Measurements from ENCODE around the gene FCSK. TPM values are rescaled to one million over a fixed set of nuclear protein-coding genes. Genes with fewer than 3 reads are reported as not detected.

The FCSK gene
- total and polyA plus RNA-seq, 2 of the 13 experiments (the other 11 are each of a cell fraction or from before 2014, with no cell fraction given) = 9.1 to 19.2 TPM

GRCh38 chr16:70430667-70431536 is 23.5 kb upstream of the FCSK start (continued):
- TF ChIP-seq BCLAF1 (IDR thresholded peaks at IDR 0.05) (no peak), ZNF816 (CRISPR knock-in tag; IDR thresholded peaks at IDR 0.05; ENCODE audit: borderline replicate concordance) (no peak), SSRP1 (CRISPR knock-in tag; IDR thresholded peaks at IDR 0.05) (no peak), ZNF501 (CRISPR knock-in tag; IDR thresholded peaks at IDR 0.05) (peak; percentile 71), BHLHE40 (IDR thresholded peaks at IDR 0.05; ENCODE audit: low read length) (no peak), FOSL1 (CRISPR knock-in tag; IDR thresholded peaks at IDR 0.05; ENCODE audit: borderline replicate concordance) (no peak), ZBTB42 (CRISPR knock-in tag; IDR thresholded peaks at IDR 0.05) (no peak), ZEB1 (IDR thresholded peaks at IDR 0.05; ENCODE audit: insufficient replicate concordance, low read depth) (no peak), HNF1B (CRISPR knock-in tag; IDR thresholded peaks at IDR 0.05) (0 out of 2 replicates have a peak, but pooled peaks have one; percentile 43), ZNF33B (CRISPR knock-in tag; IDR thresholded peaks at IDR 0.05) (no peak), ZBTB25 (CRISPR knock-in tag; IDR thresholded peaks at IDR 0.05) (no peak), HMG20A (CRISPR knock-in tag; IDR thresholded peaks at IDR 0.05; ENCODE audit: borderline replicate concordance) (no peak), ELF3 (CRISPR knock-in tag; IDR thresholded peaks at IDR 0.05) (no peak), ZMYM4 (CRISPR knock-in tag; IDR thresholded peaks at IDR 0.05) (no peak), RFX3 (CRISPR knock-in tag; IDR thresholded peaks at IDR 0.05) (no peak), PATZ1 (CRISPR knock-in tag; IDR thresholded peaks at IDR 0.05) (peak; percentile 74), TAF1 (CRISPR knock-in tag; IDR thresholded peaks at IDR 0.05) (no peak), HDAC6 (IDR thresholded peaks at IDR 0.05; ENCODE audit: low read depth, low read length) (no peak), PHF21A (CRISPR knock-in tag; IDR thresholded peaks at IDR 0.05) (0 out of 2 replicates have a peak, but pooled peaks have one; percentile 24), ZBTB34 (CRISPR knock-in tag; IDR thresholded peaks at IDR 0.05) (0 out of 2 replicates have a peak, but pooled peaks have one; percentile 33), ZNF12 (CRISPR knock-in tag; IDR thresholded peaks at IDR 0.05) (no peak)

All from HepG2 (cell line).